ENCODE results near the gene RAPGEF4.

GRCh38 chr2:173058097-173058496 is 322.5 kb downstream of the RAPGEF4 start:
- no peak for TF ChIP-seq CTCF (IDR thresholded peaks at IDR 0.05)
- no peak for TF ChIP-seq POLR2AphosphoS5 (IDR thresholded peaks at IDR 0.05)

Data from sigmoid colon (tissue), 4 donors.